IMR-90 (cell line): Measurements from ENCODE around the gene DRC3. TPM values are rescaled to one million over a fixed set of nuclear protein-coding genes. Genes with fewer than 3 reads are reported as not detected.
A peak's percentile ranks its signal among the peaks of the same experiment; 100 is the strongest.

Experiments used
- ATAC-seq: fragments of 200-7000 bp; cut with Tn5 transposase; 2 replicates; pipeline ENCODE4 v1.9.1; 2020; ENCODE audit warnings: low read depth, mild to moderate bottlenecking, moderate library complexity
- BruUV-seq: library from RNA; stranded (reverse); fragments of 400-500 nt; replicated peaks from 2 replicates; lab custom pipeline; 2021; lab: Mats Ljungman, UMichigan
- CTCF ChIA-PET: fragments of 300-600 bp; formaldehyde crosslinking; extraction: SDS; loops from one replicate; lab custom pipeline; 2021; ENCODE audit warnings: antibody characterized with exemption; lab: Yijun Ruan, JAX
- POLR2A ChIA-PET: fragments of 300-600 bp; sonication (Branson Sonifier 250); formaldehyde crosslinking; loops from one replicate; lab custom pipeline; 2022; ENCODE audit warnings: antibody characterized with exemption; ENCODE audit not compliant: unreplicated experiment; lab: Charles Lee
- DNase-seq: peaks from one replicate; pipeline ENCODE4 v3.0.0; 2013
- H2AFZ ChIP-seq: replicated peaks from 2 replicates; pipeline ENCODE3; 2013; ENCODE audit warnings: low read length, mild to moderate bottlenecking; ENCODE audit not compliant: poor library complexity
- H2AK5ac ChIP-seq: 2 replicates; pipeline ENCODE4 v1.6.1; 2013; ENCODE audit warnings: low read depth, low read length, inconsistent platforms
- H2AK9ac ChIP-seq: replicated peaks from 2 replicates; pipeline ENCODE3; 2013; ENCODE audit warnings: mild to moderate bottlenecking, low read depth, low read length, moderate library complexity; ENCODE audit not compliant: poor library complexity
- H2BK120ac ChIP-seq: 2 replicates; pipeline ENCODE4 v1.6.1; 2013; ENCODE audit warnings: low read depth, low read length, inconsistent platforms
- H2BK15ac ChIP-seq: 3 replicates; pipeline ENCODE4 v1.6.1; 2013; ENCODE audit warnings: low read depth, low read length, inconsistent platforms
- H2BK20ac ChIP-seq: 2 replicates; pipeline ENCODE4 v1.6.1; 2013; ENCODE audit warnings: low read depth, mild to moderate bottlenecking, inconsistent platforms, low read length, moderate library complexity
- H2BK5ac ChIP-seq: 2 replicates; pipeline ENCODE4 v1.6.1; 2013; ENCODE audit warnings: mild to moderate bottlenecking, low read depth, low read length, inconsistent platforms; ENCODE audit not compliant: poor library complexity, severe bottlenecking
- H3K14ac ChIP-seq: replicated peaks from 2 replicates; pipeline ENCODE4 v1.6.1; 2013; ENCODE audit warnings: low read depth, low read length, inconsistent platforms
- H3K18ac ChIP-seq: 2 replicates; pipeline ENCODE4 v1.6.1; 2013; ENCODE audit warnings: low read depth, low read length, control low read depth
- H3K23ac ChIP-seq: 2 replicates; pipeline ENCODE4 v1.6.1; 2013; ENCODE audit warnings: low read depth, low read length, inconsistent platforms
- H3K27ac ChIP-seq: 2 replicates; pipeline ENCODE4 v1.5.1; 2013; ENCODE audit warnings: mild to moderate bottlenecking, control low read depth, low read length; ENCODE audit not compliant: insufficient read depth
- H3K27me3 ChIP-seq: 2 replicates; pipeline ENCODE4 v1.6.1; 2013; ENCODE audit warnings: low read length; ENCODE audit not compliant: control insufficient read depth, insufficient read depth
- H3K36me3 ChIP-seq: 2 replicates; pipeline ENCODE4 v1.6.1; 2013; ENCODE audit warnings: low read length, mixed read lengths; ENCODE audit not compliant: control insufficient read depth, insufficient read depth
- H3K4ac ChIP-seq: 2 replicates; pipeline ENCODE4 v1.6.1; 2013; ENCODE audit warnings: low read depth, low read length, inconsistent platforms
- H3K4me1 ChIP-seq: 2 replicates; pipeline ENCODE4 v1.6.1; 2013; ENCODE audit warnings: low read length, mixed read lengths; ENCODE audit not compliant: control insufficient read depth, insufficient read depth
- H3K4me2 ChIP-seq: 2 replicates; pipeline ENCODE4 v1.6.1; 2013; ENCODE audit warnings: low read depth, mild to moderate bottlenecking, control low read depth, low read length, moderate library complexity
- H3K4me3 ChIP-seq: 2 replicates; pipeline ENCODE4 v1.5.1; 2013; ENCODE audit warnings: low read depth, mild to moderate bottlenecking, control low read depth, low read length, moderate library complexity; ENCODE audit not compliant: insufficient read depth
- H3K56ac ChIP-seq: 2 replicates; pipeline ENCODE4 v1.6.1; 2013; ENCODE audit warnings: low read length, inconsistent platforms; ENCODE audit not compliant: insufficient read depth; ENCODE audit errors: extremely low read depth
- H3K79me1 ChIP-seq, 2 experiments: 2 replicates each; pipeline ENCODE4 v1.6.1; 2013; ENCODE audit warnings: low read length in 2 of 2, inconsistent platforms in 1 of 2, low read depth in 1 of 2
- H3K9ac ChIP-seq: 2 replicates; pipeline ENCODE4 v1.6.1; 2013; ENCODE audit warnings: low read depth, low read length, control low read depth
- H3K9me1 ChIP-seq: 2 replicates; pipeline ENCODE4 v1.6.1; 2013; ENCODE audit warnings: low read length, inconsistent platforms; ENCODE audit not compliant: insufficient read depth
- H3K9me3 ChIP-seq: 2 replicates; pipeline ENCODE4 v1.6.1; 2013; ENCODE audit warnings: low read length; ENCODE audit not compliant: control insufficient read depth, insufficient read depth
- H4K20me1 ChIP-seq: 2 replicates; pipeline ENCODE4 v1.6.1; 2013; ENCODE audit warnings: low read length, inconsistent platforms; ENCODE audit not compliant: insufficient read depth
- H4K5ac ChIP-seq: 2 replicates; pipeline ENCODE4 v1.6.1; 2013; ENCODE audit warnings: mild to moderate bottlenecking, low read depth, low read length, control low read depth
- H4K8ac ChIP-seq, 2 experiments: 2 replicates each; pipeline ENCODE4 v1.6.1; 2013; ENCODE audit warnings: low read depth in 2 of 2, low read length in 2 of 2, control low read depth in 1 of 2, inconsistent platforms in 1 of 2
- H4K91ac ChIP-seq: 2 replicates; pipeline ENCODE4 v1.6.1; 2013; ENCODE audit warnings: low read depth, low read length, inconsistent platforms; ENCODE audit not compliant: insufficient read depth
- POLR2A ChIP-seq: IDR thresholded peaks from 2 replicates; pipeline ENCODE4 v1.6.1; 2012; ENCODE audit warnings: mild to moderate bottlenecking, low read depth, low read length
- SMC3 ChIP-seq: fragments of 150-350 bp; IDR thresholded peaks from 2 replicates; pipeline ENCODE4 v1.6.1; 2016; ENCODE audit warnings: low read depth, mild to moderate bottlenecking, antibody characterized with exemption, low read length, moderate library complexity
- WGBS, 2 experiments: methylation state at CpG; one replicate each; pipeline versions ENCODE4 v1.1.5 to v1.1.7; 2013; ENCODE audit warnings: missing lambda C conversion rate in 2 of 2; ENCODE audit not compliant: insufficient read length in 1 of 2; ENCODE audit errors: extremely low coverage in 2 of 2; 5-methylcytosine and 5-hydroxymethylcytosine counted together
- dilution Hi-C: fragments of 300-500 bp; cut with HindIII; formaldehyde crosslinking; loops from one replicate; pipeline ENCODE4 v1.14.3; 2018; ENCODE audit warnings: low sequenced_read_pairs; ENCODE audit not compliant: unreplicated experiment
- in situ Hi-C: fragments of 300-500 bp; cut with MboI; formaldehyde crosslinking; loops from 3 replicates; pipeline ENCODE4 v1.14.3; 2019; ENCODE audit warnings: low sequenced_read_pairs, inconsistent platforms, mixed read lengths
- intact Hi-C: fragments of 100-400 bp; cut with micrococcal nuclease; formaldehyde crosslinking; loops from 2 replicates; pipeline ENCODE4 v1.10.0; 2022
- polyA plus RNA-seq, 3 experiments: library from polyadenylated mRNA; depleted of rRNA; stranded (reverse); fragments of >200 nt; gene quantifications; 2 replicates each; pipeline ENCODE4 v1.2.3, GENCODE V29; 2012; ENCODE audit warnings: low replicate concordance in 1 of 3
- total RNA-seq: library from RNA; depleted of rRNA; stranded (reverse); fragments of >200 nt; gene quantifications from 2 replicates; pipeline ENCODE4 v1.2.3, GENCODE V29; 2012

Gene DRC3
- total and polyA plus RNA-seq, 2 of the 4 experiments (the other 2 are of a cell fraction): 0.55 to 0.72 TPM

DNA sequence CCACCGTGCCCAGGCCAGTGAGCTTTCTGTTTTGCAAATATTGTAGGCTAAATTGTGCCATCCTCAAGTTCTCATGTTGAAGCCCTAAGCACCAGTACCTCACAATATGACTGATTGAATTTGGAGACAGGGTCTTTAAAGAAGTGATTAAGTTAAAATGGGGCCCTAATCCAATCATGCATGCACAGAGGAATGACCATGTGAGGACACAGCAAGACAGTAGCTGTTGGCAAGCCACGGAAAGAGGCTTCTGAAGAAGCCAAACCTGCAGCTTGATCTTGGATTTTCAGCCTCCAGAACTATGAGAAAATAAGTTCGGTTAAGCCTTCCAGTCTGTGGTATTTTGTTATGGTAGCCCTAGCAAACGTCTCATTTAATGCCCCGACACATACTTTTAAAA lies 25.4 kb upstream of the DRC3 start:
- CTCF ChIA-PET: interaction anchor here (1.1 kb wide), 1 partner anchor 56 kb away, joined by 3 read pairs; no protein-coding TSS in a partner anchor

More for the DNA sequence above, 25.4 kb upstream of the DRC3 start:
- H3K18ac ChIP-seq: no peak overlapping the region
- ATAC-seq (no peak), DNase-seq (no peak)
- H4K91ac ChIP-seq: peak overlapping the region; percentile 44
- H3K4ac ChIP-seq: peak overlapping the region; percentile 41
- H3K79me1 ChIP-seq: peaks cover 41 to 81% of the 10 kb centered on the region in 2 experiments
- no peaks in the 10 kb centered on the region for H3K36me3 ChIP-seq
- peaks cover 9% of the 10 kb centered on the region; the same call in 1 of the 2 replicates for H4K20me1 ChIP-seq
- in situ Hi-C loops (no loop called here), intact Hi-C loops (no loop called here), dilution Hi-C loops (no loop called here)
- no peak overlapping the region for H3K4me3 ChIP-seq
- H2AK9ac ChIP-seq: no peak overlapping the region
- TF ChIP-seq POLR2A (no peak), SMC3 (no peak)
- POLR2A ChIA-PET: no interaction called here
- H3K9me1 ChIP-seq: peaks cover 44% of the 10 kb centered on the region
- H3K4me2 ChIP-seq: no peak overlapping the region
- H3K14ac ChIP-seq: 0 out of 2 replicates have a peak overlapping the region, but pooled peaks have one; percentile 1
- no TSS peak for BruUV-seq
- no peaks in the 10 kb centered on the region for H3K27me3 ChIP-seq
- H3K9me3 ChIP-seq: no peaks in the 10 kb centered on the region
- H3K23ac ChIP-seq: peak overlapping the region; percentile 63
- no peak overlapping the region for H2BK15ac ChIP-seq
- peak overlapping the region; percentile 57; the same call in 1 of the 2 replicates for H2BK20ac ChIP-seq
- no peak overlapping the region for H2BK5ac ChIP-seq
- no peak overlapping the region for H2AFZ ChIP-seq
- H3K4me1 ChIP-seq: peaks cover 32% of the 10 kb centered on the region
- H4K5ac ChIP-seq: no peak overlapping the region
- H3K56ac ChIP-seq: no peak overlapping the region
- no peak overlapping the region for H3K27ac ChIP-seq
- H4K8ac ChIP-seq: peak overlapping the region in 1 of 2 experiments; percentile 41; a peak in 1 of 4 replicates
- H2AK5ac ChIP-seq: peak overlapping the region; percentile 83; the same call in 1 of the 2 replicates
- peak overlapping the region; percentile 83 for H2BK120ac ChIP-seq
- WGBS, 2 experiments: 80% methylated on average over 1 of the region's 5 CpGs; no CpG with 5 or more reads in 1 of the 2 experiments
- H3K9ac ChIP-seq: no peak overlapping the region
